Skeletal muscle tissue (tissue), 4 donors: ENCODE data around the gene PPP4C. TPM values are rescaled to one million over a fixed set of nuclear protein-coding genes. Genes with fewer than 3 reads are reported as not detected.
"Not testable (repeated sequence)": the region's sequence is repeated elsewhere in the genome, so short reads cannot be mapped to it uniquely, and the experiment has no call there.

Source experiments
- H3K27ac ChIP-seq: one replicate; pipeline ENCODE4 v1.7.0; 2013; ENCODE audit warnings: mild to moderate bottlenecking, low read depth, low read length, inconsistent platforms
- H3K27me3 ChIP-seq, 3 donors: one replicate each; pipeline ENCODE4 v1.7.0; 2013; ENCODE audit warnings: low read length in 3 of 3; ENCODE audit not compliant: control insufficient read depth in 3 of 3, insufficient read depth in 3 of 3
- H3K36me3 ChIP-seq, 3 donors: one replicate each; pipeline ENCODE4 v1.7.0; 2013; ENCODE audit warnings: low read length in 3 of 3; ENCODE audit not compliant: control insufficient read depth in 3 of 3, insufficient read depth in 3 of 3
- H3K4me1 ChIP-seq, 3 donors: one replicate each; pipeline ENCODE4 v1.7.0; 2013; ENCODE audit warnings: low read length in 3 of 3, mild to moderate bottlenecking in 3 of 3; ENCODE audit not compliant: control insufficient read depth in 3 of 3, insufficient read depth in 3 of 3
- H3K4me3 ChIP-seq, 3 donors: one replicate each; pipeline ENCODE4 v1.7.0; 2013; ENCODE audit warnings: low read length in 3 of 3
- H3K9ac ChIP-seq, 3 donors: one replicate each; pipeline ENCODE4 v1.7.0; 2013; ENCODE audit warnings: low read length in 3 of 3, mild to moderate bottlenecking in 3 of 3, moderate library complexity in 2 of 3, low read depth in 1 of 3
- H3K9me3 ChIP-seq, 3 donors: one replicate each; pipeline ENCODE4 v1.7.0; 2013; ENCODE audit warnings: low read length in 3 of 3; ENCODE audit not compliant: control insufficient read depth in 3 of 3
- total RNA-seq: library from RNA; depleted of rRNA; stranded (reverse); fragments of >200 nt; gene quantifications from one replicate; pipeline ENCODE4 v1.2.3, GENCODE V29; 2014
- donor health status: Osteomylitis.

PPP4C gene
- total RNA-seq, 1 donor from 2014 or later, result 72.0 TPM

DNA sequence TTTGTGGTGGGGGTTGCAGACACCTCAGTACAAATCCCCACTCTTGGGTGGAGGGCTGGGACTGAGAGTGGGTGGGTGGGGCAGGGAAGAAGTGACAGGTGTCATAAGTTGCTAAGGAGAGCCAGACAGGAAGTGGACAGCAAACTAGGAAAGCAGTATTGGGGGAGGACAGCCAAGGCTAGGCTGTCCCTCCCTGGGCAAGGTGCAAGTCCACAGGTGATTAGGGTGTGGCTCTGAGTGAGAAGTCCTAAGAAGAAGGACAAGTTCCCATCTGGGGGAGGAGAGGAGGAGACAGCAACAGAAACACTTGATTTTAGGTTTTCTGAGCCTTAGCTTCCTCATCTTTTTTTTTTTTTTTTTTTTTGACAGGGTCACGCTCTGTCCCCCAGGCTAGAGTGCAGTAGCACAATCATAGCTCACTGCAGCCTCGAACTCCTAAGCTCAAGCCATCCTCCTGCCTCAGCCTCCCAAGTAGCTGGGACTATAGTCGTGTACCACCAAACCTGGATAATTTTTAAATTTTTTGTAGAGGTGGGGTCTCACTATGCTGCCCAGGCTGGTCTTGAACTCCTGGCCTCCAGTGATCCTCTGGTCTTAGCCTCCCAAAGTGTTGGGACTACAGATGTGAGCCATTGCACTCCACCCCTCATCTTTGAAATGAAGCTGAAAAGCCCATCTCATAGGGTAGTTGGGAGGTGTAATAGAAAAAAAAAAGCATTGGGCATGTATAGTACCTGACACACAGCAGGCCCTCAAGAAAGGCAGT lies 44.7 kb downstream of the PPP4C start:
- Histone ChIP-seq H3K4me1 (peaks cover 12 to 27% (median 18%) of the 10 kb centered on the region in 3 donors), H3K9ac (no peak overlapping the region), H3K36me3 (peaks cover 30 to 35% (median 34%) of the 10 kb centered on the region in 3 donors), H3K9me3 (no peaks in the 10 kb centered on the region), H3K4me3 (no peak overlapping the region), H3K27ac (no peak overlapping the region), H3K27me3 (no peaks in the 10 kb centered on the region)

DNA sequence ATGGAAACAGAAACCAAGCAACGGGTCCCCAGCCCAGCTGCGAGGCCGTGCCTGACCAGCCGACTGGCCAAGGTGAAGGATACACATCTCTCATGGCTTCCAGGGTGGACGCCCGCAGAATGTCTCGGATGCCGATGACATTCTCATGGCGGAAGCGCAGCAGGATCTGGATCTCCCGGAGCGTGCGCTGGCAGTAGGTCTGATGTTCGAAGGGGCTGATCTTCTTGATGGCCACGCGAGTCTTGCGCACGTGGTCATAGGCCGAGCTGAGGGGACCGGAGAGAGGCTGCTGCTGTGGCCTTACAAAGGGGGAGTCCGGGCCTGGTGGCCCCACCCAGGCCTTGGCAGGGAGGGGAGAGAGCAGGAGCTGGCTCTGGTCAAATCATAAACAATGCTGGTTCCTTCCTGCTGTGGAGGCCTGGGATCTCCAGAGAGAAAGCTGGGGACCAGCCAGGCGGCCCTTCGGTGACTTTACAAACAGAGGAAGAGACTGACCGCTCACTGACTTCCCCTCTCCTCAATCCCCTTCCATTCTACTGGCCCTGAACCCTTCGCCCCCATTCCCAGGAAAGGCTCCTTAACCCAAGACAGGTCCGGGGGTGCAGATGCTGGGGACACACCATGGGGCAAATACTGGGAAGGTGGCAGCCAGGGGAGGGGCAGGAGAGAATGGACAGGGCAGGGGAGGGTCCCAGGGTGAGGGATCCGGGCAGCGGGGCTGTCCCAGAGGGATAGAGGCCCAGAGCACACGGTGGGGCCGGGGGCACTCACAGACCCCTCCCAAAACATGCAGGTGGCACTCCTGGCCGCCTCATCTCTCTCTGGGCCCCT lies 46.2 kb downstream of the PPP4C start:
- H3K36me3 ChIP-seq, result peaks cover 24 to 31% (median 27%) of the 10 kb centered on the region in 3 donors
- peak overlapping the region; percentile 78 to 82 (median 82) for H3K4me3 ChIP-seq
- peak overlapping the region; percentile 72 to 85 (median 77) for H3K9ac ChIP-seq
- H3K27ac ChIP-seq, result peak overlapping the region; percentile 90
- H3K27me3 ChIP-seq, result no peaks in the 10 kb centered on the region
- H3K4me1 ChIP-seq, result peaks cover 12 to 27% (median 18%) of the 10 kb centered on the region in 3 donors
- no peaks in the 10 kb centered on the region for H3K9me3 ChIP-seq

DNA sequence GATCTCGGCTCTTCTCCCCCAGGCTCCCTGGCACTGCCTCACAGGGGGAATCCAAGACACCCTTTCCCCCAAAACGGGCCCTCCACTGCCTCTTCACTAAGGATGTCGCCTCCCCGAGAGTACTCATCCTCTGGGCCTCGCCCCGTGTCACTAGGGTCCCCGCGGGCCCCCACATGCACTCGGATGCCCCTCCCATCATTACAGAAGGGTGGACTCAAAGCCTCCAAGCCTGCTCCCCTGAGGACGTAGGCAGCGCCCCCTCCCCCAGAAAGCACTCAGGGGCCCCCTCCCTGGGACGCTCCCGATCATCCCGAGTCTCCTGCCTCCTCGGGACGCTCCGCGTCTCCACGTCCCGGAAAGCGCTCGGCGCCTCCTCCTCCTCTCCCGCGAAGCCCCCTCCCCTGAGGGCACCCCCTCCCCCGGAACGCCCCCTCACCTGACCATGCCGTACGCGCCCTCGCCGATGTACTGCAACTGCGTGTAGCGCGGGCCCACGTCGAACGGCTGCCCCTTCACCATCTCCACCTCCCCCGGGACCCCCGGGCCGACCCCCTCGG lies 46.9 kb downstream of the PPP4C start:
- peaks cover 17 to 24% (median 20%) of the 10 kb centered on the region in 3 donors for H3K36me3 ChIP-seq
- H3K4me1 ChIP-seq, result peaks cover 12 to 27% (median 18%) of the 10 kb centered on the region in 3 donors
- H3K9me3 ChIP-seq, result no peaks in the 10 kb centered on the region
- H3K9ac ChIP-seq, result peak overlapping the region; percentile 72 to 85 (median 77)
- H3K27ac ChIP-seq, result peak overlapping the region; percentile 90
- no peaks in the 10 kb centered on the region for H3K27me3 ChIP-seq
- peak overlapping the region; percentile 78 to 82 (median 82) for H3K4me3 ChIP-seq

GRCh38 chr16:30124985-30125379 lies 49.2 kb downstream of the PPP4C start:
- H3K4me3 ChIP-seq, result no peak overlapping the region
- peaks cover 2 to 6% (median 2%) of the 10 kb centered on the region in 3 donors for H3K36me3 ChIP-seq
- no peak overlapping the region for H3K27ac ChIP-seq
- peaks cover 12 to 27% (median 18%) of the 10 kb centered on the region in 3 donors for H3K4me1 ChIP-seq
- H3K9ac ChIP-seq, result no peak overlapping the region
- H3K27me3 ChIP-seq, result no peaks in the 10 kb centered on the region
- no peaks in the 10 kb centered on the region for H3K9me3 ChIP-seq

DNA sequence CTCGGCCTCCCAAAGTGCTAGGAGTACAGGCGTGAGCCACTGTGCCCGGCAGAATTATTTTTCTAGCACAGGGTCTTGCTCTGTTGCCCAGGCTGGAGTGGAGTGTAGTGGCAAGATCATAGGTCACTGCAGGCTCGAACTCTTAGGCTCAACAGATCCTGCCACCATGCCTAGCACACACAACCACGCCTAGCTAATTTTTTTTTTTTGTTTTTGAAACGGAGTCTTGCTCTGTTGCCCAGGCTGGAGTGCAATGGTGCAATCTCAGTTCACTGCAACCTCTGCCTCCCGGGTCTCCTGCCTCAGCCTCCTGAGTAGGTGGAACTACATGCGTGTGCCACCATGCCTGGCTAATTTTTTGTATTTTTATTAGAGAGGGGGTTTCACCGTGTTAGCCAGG lies 49.9 kb downstream of the PPP4C start:
- not testable (repeated sequence) for H3K9me3 ChIP-seq, H3K4me3 ChIP-seq, H3K27me3 ChIP-seq, H3K9ac ChIP-seq, H3K36me3 ChIP-seq, H3K27ac ChIP-seq
- H3K4me1 ChIP-seq, result peaks cover 12 to 27% (median 18%) of the 10 kb centered on the region in 3 donors

DNA sequence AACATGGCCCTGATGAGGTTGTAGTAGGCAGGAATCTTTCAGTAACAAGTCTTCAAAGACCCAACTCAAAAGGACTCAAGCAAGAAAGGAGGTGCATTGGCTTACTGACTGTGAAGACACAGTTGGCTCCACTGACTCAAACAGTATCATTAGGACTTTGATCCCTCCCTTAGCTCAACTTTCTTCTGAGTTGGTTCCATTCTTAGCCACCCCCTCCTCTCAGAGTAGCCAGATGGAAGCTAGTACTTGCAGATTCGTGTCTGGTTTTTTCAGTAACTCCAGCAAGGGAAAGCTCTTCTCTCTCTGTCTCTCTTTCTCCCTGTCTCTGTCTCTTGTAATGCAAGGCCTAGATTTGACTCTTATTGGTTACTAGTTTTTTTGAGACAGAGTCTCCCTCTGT lies 52.2 kb downstream of the PPP4C start:
- Histone ChIP-seq H3K9ac (no peak overlapping the region), H3K27ac (no peak overlapping the region), H3K36me3 (no peaks in the 10 kb centered on the region), H3K27me3 (no peaks in the 10 kb centered on the region), H3K4me1 (peaks cover 0 to 13% (median 0%) of the 10 kb centered on the region in 3 donors), H3K4me3 (no peak overlapping the region), H3K9me3 (no peaks in the 10 kb centered on the region)

DNA sequence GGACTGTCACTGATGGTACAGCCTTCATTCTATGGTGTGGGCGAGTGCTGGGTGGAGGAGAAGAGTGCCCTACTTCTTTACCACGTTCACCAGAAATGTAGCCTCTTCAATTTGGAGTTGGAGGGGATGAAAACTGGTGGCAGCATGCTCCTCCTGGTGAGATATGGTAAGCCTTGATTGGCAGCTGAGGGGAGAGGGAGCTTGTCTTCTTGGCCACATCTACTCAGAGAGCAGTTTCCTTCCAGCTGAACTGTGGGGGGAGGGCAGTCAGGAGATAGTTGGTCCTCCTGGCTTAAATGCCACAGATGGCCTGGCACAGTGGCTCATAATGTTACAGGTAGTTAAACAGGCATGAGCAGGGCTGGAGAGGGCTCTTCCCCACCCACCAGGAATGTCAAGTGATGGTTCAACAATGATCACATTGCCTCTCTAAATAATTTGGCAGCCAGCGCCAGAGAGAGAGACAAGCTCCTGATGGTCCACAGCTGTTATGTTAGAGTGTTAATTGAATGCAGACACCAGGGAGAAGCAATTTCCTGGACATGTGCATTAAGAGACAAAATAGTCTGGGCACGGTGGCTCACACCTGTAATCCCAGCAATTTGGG lies 56.2 kb downstream of the PPP4C start:
- H3K27ac ChIP-seq, result no peak overlapping the region
- no peak overlapping the region for H3K4me3 ChIP-seq
- H3K9me3 ChIP-seq, result no peaks in the 10 kb centered on the region
- H3K27me3 ChIP-seq, result no peaks in the 10 kb centered on the region
- H3K36me3 ChIP-seq, result no peaks in the 10 kb centered on the region
- H3K9ac ChIP-seq, result no peak overlapping the region
- no peaks in the 10 kb centered on the region for H3K4me1 ChIP-seq

GRCh38 chr16:30132591-30132990 lies 56.8 kb downstream of the PPP4C start:
- H3K9ac ChIP-seq, result no peak overlapping the region
- no peaks in the 10 kb centered on the region for H3K4me1 ChIP-seq
- no peaks in the 10 kb centered on the region for H3K9me3 ChIP-seq
- H3K4me3 ChIP-seq, result no peak overlapping the region
- no peaks in the 10 kb centered on the region for H3K27me3 ChIP-seq
- H3K36me3 ChIP-seq, result no peaks in the 10 kb centered on the region
- no peak overlapping the region for H3K27ac ChIP-seq
